GM13977 (cell line): ENCODE measurements around the gene CMIP.

Source experiments
- DNase-seq: peaks from one replicate; pipeline ENCODE4 v3.0.0; 2012; ENCODE audit warnings: low spot score
- in situ Hi-C: fragments of 300-500 bp; cut with MboI; formaldehyde crosslinking; loops from one replicate; pipeline ENCODE4 v1.12.0; 2022; ENCODE audit warnings: low sequenced_read_pairs, low pct_unique_long_range_greater_than_20kb, mixed read lengths, inconsistent platforms; ENCODE audit not compliant: unreplicated experiment
- TF ChIP-seq, protein P1 (sequence below): IDR thresholded peaks from 2 replicates; pipeline ENCODE4 v1.5.1; 2012; ENCODE audit warnings: mild to moderate bottlenecking, control low read depth; ENCODE audit not compliant: insufficient read depth; ENCODE audit errors: extremely low read depth, missing control alignments

CMIP gene

DNA sequence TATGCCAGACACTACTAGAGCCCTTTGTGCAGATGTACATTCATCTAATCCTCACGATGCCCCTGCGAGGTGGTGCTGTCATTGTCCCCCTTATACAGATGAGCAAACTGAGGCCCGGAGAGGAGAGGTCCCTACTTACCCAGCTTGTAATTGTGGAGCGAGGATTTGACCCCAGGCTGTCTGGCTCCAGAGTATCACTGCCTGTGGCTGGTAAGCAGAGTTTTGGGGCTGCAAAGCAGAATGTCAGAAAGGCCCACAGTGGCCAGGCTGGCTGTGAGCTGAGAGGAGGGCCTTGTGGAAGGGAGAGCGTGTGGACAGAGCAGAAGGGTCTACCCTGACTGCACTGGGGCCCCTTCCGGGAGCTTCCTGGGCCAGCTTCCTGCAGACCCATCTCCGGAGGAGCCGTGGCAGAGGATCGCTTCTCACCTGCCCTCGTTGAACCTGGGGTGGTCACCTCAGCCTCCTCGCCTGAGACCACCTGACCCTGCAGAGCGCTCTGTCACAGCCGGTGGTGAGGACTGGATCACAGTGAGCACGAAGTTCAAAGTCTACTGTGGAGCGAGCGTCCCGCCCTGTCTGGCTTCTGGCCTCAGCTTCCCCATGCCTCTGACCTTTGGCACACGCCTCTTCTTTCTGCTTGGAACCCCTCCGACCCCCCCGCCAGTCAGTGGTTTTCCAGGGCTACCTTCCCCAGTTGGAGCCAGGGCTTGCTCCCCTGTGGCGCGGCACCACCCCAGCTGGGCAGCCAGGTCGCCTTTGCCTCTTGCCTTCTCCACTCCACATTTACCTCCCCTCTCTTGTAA, 12.1 kb downstream of the CMIP start:
- in situ Hi-C loops = no loop called here
- no peak for DNase-seq
- TF ChIP-seq, protein P1, sequence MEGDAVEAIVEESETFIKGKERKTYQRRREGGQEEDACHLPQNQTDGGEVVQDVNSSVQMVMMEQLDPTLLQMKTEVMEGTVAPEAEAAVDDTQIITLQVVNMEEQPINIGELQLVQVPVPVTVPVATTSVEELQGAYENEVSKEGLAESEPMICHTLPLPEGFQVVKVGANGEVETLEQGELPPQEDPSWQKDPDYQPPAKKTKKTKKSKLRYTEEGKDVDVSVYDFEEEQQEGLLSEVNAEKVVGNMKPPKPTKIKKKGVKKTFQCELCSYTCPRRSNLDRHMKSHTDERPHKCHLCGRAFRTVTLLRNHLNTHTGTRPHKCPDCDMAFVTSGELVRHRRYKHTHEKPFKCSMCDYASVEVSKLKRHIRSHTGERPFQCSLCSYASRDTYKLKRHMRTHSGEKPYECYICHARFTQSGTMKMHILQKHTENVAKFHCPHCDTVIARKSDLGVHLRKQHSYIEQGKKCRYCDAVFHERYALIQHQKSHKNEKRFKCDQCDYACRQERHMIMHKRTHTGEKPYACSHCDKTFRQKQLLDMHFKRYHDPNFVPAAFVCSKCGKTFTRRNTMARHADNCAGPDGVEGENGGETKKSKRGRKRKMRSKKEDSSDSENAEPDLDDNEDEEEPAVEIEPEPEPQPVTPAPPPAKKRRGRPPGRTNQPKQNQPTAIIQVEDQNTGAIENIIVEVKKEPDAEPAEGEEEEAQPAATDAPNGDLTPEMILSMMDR = no peak

- TF ChIP-seq, protein P1 = no peak
- no peak for DNase-seq
- in situ Hi-C loops = no loop called here
These were observed 12.9 kb downstream of the CMIP start for GRCh38 chr16:81457326-81458133.

DNA sequence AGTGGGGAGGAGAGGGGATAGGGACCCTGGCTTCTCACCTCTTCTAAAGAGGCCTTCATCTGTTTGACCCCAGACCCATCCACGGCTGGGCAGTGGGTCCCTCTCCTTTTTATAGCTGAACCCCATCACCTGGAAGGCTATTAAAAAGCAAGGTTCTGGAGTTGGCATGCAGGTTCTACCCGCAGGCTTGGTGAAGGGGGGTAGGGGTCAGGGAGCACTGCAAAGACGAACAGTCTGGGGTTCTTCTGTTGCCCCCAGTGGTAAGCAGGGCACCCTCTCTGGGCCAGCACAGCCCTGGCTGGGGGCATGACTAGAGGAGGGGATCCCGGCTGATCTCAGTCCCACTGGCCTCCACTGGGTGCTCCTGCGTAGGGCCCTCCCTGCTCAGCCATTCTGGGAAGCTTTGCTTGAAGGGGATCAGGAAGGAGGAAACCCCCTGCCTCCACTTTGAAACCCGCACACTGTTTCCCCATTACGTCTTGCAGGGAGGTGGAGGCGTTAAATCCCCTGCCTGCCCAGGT, 13.6 kb downstream of the CMIP start:
- TF ChIP-seq, protein P1 = no peak
- in situ Hi-C loops = no loop called here
- no peak for DNase-seq

DNA sequence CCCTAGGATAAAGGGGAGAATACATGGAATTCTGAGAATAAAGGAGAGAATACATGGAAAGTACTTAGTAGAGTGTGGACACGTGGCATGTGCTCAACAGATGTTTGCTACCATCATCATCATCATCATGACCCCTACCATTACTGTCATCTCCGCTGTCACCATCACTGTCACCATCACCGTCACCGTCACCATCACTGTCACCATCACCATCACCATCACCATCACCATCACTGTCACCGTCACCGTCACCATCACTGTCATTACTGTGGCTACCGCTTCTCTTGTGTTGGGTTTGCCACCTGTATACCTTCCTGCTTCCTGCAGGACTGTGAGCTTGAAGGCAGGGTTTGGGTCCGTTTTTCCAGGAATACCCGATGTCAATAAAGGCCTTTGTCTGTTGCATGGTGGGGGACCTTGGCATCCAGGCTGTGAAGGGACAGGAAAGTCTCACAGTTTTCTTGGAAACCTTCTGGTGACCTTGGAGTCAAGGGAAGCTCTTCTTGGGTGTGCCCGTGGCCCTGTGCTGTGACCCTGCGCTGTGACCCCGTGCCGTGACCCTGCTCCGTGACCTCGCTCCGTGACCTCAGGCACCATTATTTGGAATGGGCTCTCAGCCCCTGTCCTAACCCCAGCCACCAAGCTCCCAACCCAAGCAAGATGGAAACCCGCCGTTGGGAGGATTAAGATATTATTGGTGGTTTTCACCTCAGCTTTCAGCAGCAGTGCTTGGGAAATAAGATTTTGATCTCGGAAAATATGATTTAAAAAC, 14.4 kb downstream of the CMIP start:
- TF ChIP-seq, protein P1 = no peak
- in situ Hi-C loops = no loop called here
- DNase-seq = no peak

GRCh38 chr16:81460075-81460474, 15.5 kb downstream of the CMIP start:
- in situ Hi-C loops = no loop called here
- DNase-seq = no peak
- TF ChIP-seq, protein P1 = no peak

DNA sequence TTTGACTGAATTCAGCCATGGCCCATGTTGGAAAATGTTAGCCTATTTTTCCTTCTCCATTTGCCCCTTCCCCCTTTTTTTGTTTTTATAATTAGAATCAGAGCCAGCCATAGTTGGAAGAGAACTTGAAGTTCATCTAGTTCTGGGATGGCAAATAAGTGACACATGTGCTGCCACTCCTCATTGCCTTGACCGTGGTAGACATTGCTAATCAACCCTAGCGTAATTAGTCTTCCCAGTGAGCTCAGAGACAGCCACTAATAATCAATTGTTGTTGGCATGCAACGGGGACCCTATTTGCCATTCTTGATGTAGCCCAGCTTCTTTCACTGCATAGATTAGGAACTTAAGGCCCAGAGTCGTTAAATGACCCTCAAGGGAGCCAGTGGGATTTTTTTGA, 16.6 kb downstream of the CMIP start:
- TF ChIP-seq, protein P1 = no peak
- DNase-seq = no peak
- in situ Hi-C loops = no loop called here
